ENCODE measurements around the gene IER2. TPM values are rescaled to one million over a fixed set of nuclear protein-coding genes. Genes with fewer than 3 reads are reported as not detected.
A peak's percentile ranks its signal among the peaks of the same experiment; 100 is the strongest.
"Not testable (repeated sequence)": the region's sequence is repeated elsewhere in the genome, so short reads cannot be mapped to it uniquely, and the experiment has no call there.

Gene IER2
- total RNA-seq, 1 donor from 2014 or later, result 21.8 TPM

- peak; percentile 96 for DNase-seq (ENCODE audit: low read depth)
Measured at GRCh38 chr19:13162724-13163608, 12.8 kb downstream of the IER2 start.

- peak; percentile 83 for DNase-seq (ENCODE audit: low read depth)
Measured at GRCh38 chr19:13163609-13164342, 13.6 kb downstream of the IER2 start.

- DNase-seq (ENCODE audit: low read depth), result peak; percentile 48
Measured at GRCh38 chr19:13164343-13165161, 14.3 kb downstream of the IER2 start.

GRCh38 chr19:13165162-13165997 lies 15.2 kb downstream of the IER2 start:
- no peak for DNase-seq (ENCODE audit: low read depth)

DNA sequence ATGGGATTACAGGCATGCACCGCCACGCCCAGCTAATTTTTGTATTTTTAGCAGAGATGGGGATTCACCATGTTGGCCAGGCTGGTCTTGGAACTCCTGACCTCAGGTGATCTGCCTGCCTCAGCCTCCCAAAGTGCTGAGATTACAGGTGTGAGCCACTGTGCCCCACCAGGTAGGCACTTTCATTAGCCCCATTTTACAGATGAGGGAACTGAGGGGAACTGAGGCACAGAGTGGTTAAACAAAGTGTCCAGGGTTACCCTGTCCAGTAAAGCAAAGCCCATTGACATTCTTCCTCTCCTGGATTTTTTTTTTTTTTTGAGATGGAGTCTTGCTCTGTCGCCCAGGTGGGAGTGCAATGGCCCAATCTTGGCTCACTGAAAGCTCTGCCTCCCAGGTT lies 15.9 kb downstream of the IER2 start:
- DNase-seq (ENCODE audit: low read depth), result not testable (repeated sequence)

GRCh38 chr19:13169769-13170168 lies 19.6 kb downstream of the IER2 start:
- DNase-seq (ENCODE audit: low read depth), result peak; percentile 61

DNA sequence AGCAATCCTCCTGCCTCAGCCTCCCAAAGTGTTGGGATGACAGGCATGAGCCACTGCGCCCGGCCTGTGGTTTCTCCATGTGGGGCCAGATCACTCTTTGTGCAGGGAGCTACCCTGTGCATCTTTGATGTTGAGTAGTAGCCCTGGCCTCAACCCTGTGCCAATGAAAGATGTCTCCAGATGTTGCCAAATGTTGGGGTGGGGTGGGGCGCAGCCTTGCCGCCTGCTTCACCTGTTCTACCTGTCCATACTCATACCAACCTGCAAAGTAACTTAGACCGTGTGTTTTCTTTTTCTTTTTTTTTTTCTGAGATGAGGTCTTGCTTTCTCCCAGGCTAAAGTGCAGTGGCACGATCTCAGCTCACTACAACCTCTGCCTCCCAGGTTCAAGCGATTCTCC lies 20.9 kb downstream of the IER2 start:
- no peak for DNase-seq (ENCODE audit: low read depth)

GRCh38 chr19:13172346-13173138 lies 22.3 kb downstream of the IER2 start:
- DNase-seq (ENCODE audit: low read depth), result peak; percentile 95

GRCh38 chr19:13173139-13173737 lies 23.0 kb downstream of the IER2 start:
- no peak for DNase-seq (ENCODE audit: low read depth)

GRCh38 chr19:13176345-13176744 lies 26.1 kb downstream of the IER2 start:
- DNase-seq (ENCODE audit: low read depth), result peak; percentile 22

- DNase-seq (ENCODE audit: low read depth), result not testable (repeated sequence)
Measured at GRCh38 chr19:13177584-13177983, 27.4 kb downstream of the IER2 start.

GRCh38 chr19:13178291-13178690 lies 28.1 kb downstream of the IER2 start:
- not testable (repeated sequence) for DNase-seq (ENCODE audit: low read depth)

DNA sequence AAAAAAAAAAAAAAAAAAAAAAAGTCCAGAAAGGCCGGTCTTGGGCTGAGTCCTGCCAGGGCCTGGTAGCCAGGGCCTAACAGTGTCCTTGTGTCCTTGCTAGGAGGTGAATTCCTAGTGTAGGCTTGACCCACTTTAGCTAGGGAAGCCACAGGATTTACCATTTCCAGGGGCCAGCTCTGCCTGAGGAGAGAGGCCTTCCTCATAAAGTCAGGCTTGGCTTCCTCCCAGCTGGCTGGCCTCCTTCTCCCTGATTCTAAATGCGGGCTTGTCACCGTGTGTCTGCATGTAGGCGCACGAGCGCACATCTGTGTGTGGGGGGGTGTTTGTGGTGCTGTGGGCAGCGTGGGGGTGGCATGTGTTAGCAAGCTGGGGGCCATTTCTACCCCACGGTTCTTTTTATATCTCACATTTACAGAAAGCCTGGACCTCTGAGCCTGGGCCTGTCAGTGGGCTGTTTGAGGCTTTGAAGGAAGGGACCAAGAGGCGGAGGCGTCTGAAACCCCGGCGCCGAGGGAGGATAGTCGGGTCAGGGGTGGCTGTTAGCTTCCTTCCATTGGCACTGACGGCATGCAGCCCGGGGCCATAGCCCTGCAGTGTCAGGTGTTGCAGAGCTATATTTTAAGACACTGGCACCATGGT lies 31.7 kb downstream of the IER2 start:
- peak; percentile 94 for DNase-seq (ENCODE audit: low read depth)

GRCh38 chr19:13184926-13185325 lies 34.7 kb downstream of the IER2 start:
- not testable (repeated sequence) for DNase-seq (ENCODE audit: low read depth)

DNA sequence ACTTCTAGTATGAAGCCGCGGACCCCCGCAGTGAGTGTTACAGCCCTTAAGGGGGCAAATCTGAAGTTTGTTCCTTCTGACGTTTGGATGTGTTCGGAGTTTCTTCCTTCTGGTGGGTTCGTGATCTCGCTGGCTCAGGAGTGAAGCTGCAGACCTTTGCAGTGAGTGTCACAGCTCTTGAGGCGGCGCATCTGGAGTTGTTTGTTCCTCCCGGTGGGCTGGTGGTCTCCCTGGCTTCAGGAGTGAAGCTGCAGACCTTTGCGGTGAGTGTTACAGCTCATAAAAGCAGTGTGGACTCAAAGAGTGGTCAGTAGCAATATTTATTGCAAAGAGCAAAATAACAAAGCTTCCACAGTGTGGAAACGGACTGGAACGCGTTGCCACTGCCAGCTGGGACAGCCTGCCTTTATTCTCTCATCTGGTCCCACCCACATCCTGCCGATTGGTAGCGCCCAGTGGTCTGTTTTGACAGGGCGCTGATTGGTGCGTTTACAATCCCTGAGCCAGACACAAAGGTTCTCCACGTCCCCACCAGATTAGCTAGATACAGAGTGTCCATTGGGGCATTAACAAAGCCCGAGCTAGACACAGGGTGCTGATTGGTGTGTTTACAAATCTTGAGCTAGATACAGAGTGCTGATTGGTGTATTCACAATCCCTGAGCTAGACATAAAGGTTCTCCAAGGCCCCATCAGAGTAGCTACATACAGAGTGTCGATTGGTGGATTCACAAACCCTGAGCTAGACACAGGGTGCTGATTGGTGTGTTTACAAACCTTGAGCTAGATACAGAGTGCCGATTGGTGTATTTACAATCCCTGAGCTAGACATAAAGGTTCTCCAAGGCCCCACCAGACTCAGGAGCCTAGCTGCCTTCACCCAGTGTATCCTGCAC lies 35.8 kb downstream of the IER2 start:
- not testable (repeated sequence) for DNase-seq (ENCODE audit: low read depth)

- not testable (repeated sequence) for DNase-seq (ENCODE audit: low read depth)
Measured at GRCh38 chr19:13186688-13187087, 36.5 kb downstream of the IER2 start.

DNA sequence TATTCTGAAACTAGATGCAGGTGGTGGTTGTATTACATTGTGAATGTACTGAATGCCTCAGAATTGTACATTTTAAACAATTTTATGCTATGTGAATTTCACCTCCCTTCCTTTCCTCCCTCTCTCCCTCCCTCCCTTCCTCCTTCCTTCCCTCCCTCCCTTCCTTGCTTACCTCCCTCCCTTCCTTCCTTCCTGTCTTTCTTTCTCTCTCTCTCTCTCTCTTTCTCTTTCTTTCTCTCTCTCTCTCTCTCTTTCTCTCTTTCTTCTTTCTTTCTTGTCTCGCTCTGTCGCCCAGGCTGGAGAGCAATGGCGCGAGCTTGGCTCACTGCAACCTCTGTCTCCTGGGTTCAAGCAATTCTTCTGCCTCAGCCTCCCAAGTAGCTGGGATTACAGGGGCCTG lies 37.2 kb downstream of the IER2 start:
- no peak for DNase-seq (ENCODE audit: low read depth)

- no peak for DNase-seq (ENCODE audit: low read depth)
Measured at GRCh38 chr19:13189600-13189999, 39.4 kb downstream of the IER2 start.

All from myocyte (in vitro differentiated cells).